Right renal cortex interstitium (tissue), 3 donors: ENCODE measurements around the gene HUS1. TPM values are rescaled to one million over a fixed set of nuclear protein-coding genes. Genes with fewer than 3 reads are reported as not detected.
A peak's percentile ranks its signal among the peaks of the same experiment; 100 is the strongest.
"Not testable (repeated sequence)": the region's sequence is repeated elsewhere in the genome, so short reads cannot be mapped to it uniquely, and the experiment has no call there.

Source experiments
- DNase-seq, 3 donors: peaks; one replicate each; pipeline ENCODE4 v3.0.0-alpha.2; 2013; ENCODE audit warnings: low read depth in 3 of 3, low spot score in 2 of 3
- polyA plus RNA-seq, 3 donors: library from polyadenylated mRNA; unstranded; fragments of 120-200 nt; gene quantifications; one replicate each; pipeline ENCODE4 v1.2.1, GENCODE V29; 2013; ENCODE audit not compliant: insufficient read length in 3 of 3

Gene HUS1
- polyA plus RNA-seq, 3 donors: 18.2 to 20.3 (median 19.1) TPM

- not testable (repeated sequence) for DNase-seq
Observed at GRCh38 chr7:47980648-47981047, 1.2 kb upstream of the HUS1 start.

GRCh38 chr7:47979832-47980181, 392 bp upstream of the HUS1 start:
- no peak for DNase-seq

GRCh38 chr7:47978790-47979144, 648 bp downstream of the HUS1 start:
- DNase-seq: no peak

GRCh38 chr7:47973739-47974138, 5.7 kb downstream of the HUS1 start:
- no peak for DNase-seq

- no peak for DNase-seq
Observed at GRCh38 chr7:47970761-47971160, 8.7 kb downstream of the HUS1 start.

- DNase-seq: peak in 1 of 3 donors; percentile 49
Observed at GRCh38 chr7:47968847-47969774, 10.3 kb downstream of the HUS1 start.

- DNase-seq: no peak
Observed at GRCh38 chr7:47967708-47968107, 11.7 kb downstream of the HUS1 start.

- DNase-seq: no peak
Observed at GRCh38 chr7:47967123-47967522, 12.3 kb downstream of the HUS1 start.

- DNase-seq: no peak
Observed at GRCh38 chr7:47965456-47965855, 14.0 kb downstream of the HUS1 start.

- DNase-seq: no peak
Observed at GRCh38 chr7:47962262-47962661, 17.2 kb downstream of the HUS1 start.

GRCh38 chr7:47957156-47957555, 22.3 kb downstream of the HUS1 start:
- DNase-seq: no peak

- no peak for DNase-seq
Observed at GRCh38 chr7:47956220-47956619, 23.2 kb downstream of the HUS1 start.

GRCh38 chr7:47954231-47954911, 25.0 kb downstream of the HUS1 start:
- DNase-seq: no peak

GRCh38 chr7:47953822-47954221, 25.6 kb downstream of the HUS1 start:
- DNase-seq: no peak

GRCh38 chr7:47952224-47952623, 27.2 kb downstream of the HUS1 start:
- DNase-seq: no peak

- DNase-seq: no peak
Observed at GRCh38 chr7:47951374-47951773, 28.0 kb downstream of the HUS1 start.

- DNase-seq: no peak
Observed at GRCh38 chr7:47950714-47951113, 28.7 kb downstream of the HUS1 start.

- no peak for DNase-seq
Observed at GRCh38 chr7:47949703-47950102, 29.7 kb downstream of the HUS1 start.

GRCh38 chr7:47948141-47948790, 31.1 kb downstream of the HUS1 start, which contains the start of gene PKD1L1:
TSS of gene PKD1L1 (minus strand) at chr7:47948466. CDS start at chr7:47948440, 26 bp downstream.
- DNase-seq: no peak

- no peak for DNase-seq
Observed at GRCh38 chr7:47947355-47947749, 32.1 kb downstream of the HUS1 start.

GRCh38 chr7:47946581-47947354, 32.6 kb downstream of the HUS1 start:
- no peak for DNase-seq
